ENCODE data around the gene TMEM134. TPM values are rescaled to one million over a fixed set of nuclear protein-coding genes. Genes with fewer than 3 reads are reported as not detected.
"Not testable (repeated sequence)": the region's sequence is repeated elsewhere in the genome, so short reads cannot be mapped to it uniquely, and the experiment has no call there.

TMEM134 gene
- total RNA-seq, 2 experiments from 2014 or later = 26.8 to 76.9 TPM

DNA sequence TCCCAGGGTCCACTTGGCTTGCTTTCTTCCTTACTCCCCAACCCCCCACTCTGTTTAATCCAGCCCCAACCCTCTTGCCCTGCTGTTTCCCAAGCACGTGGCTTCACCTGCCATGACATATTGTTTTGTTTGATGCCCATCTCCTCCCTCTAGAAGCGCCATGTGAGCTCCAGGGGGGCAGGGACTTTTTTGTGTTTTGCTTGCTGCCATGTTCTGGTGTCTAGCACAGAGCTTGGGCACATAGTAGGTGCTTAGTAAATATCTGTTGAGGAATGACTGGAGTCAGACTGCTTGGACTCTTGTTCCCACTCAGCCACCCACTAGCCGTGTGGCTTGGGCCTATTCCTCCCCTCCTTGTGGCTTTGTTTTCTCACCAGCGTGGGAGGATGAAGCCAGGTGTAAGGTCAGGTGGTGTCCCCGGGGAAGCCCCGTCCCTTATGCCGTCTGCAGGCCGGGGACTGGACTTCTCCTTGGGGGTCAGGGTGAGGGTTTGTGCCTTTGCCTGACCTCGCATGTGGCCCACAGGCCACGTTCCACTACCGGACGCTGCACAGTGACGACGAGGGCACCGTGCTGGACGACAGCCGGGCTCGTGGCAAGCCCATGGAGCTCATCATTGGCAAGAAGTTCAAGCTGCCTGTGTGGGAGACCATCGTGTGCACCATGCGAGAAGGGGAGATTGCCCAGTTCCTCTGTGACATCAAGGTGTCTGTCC is 17.6 kb upstream of the TMEM134 start:
- Histone ChIP-seq H3K36me3 (ENCODE audit: insufficient read depth, low read length) (peaks cover 44% of the 10 kb centered on the region), H3K4me2 (ENCODE audit: low read length) (peak overlapping the region; percentile 95), H4K20me1 (ENCODE audit: insufficient read depth, low read length) (no peaks in the 10 kb centered on the region), H3K79me2 (ENCODE audit: insufficient read depth, low read depth, low read length) (peaks cover 28% of the 10 kb centered on the region; the same call in 1 of the 2 replicates), H3K9me2 (ENCODE audit: insufficient read depth, low read length) (no peaks in the 10 kb centered on the region), H3K4me1 (ENCODE audit: insufficient read depth, low read length, poor library complexity, severe bottlenecking) (peaks cover 44% of the 10 kb centered on the region), H3K27ac (ENCODE audit: low read depth, low read length, poor library complexity, severe bottlenecking) (peak overlapping the region; percentile 87), H3K9me3 (ENCODE audit: low read length) (no peaks in the 10 kb centered on the region), H2AFZ (ENCODE audit: low read length) (no peak overlapping the region), H3K4me3 (ENCODE audit: low read depth, low read length, poor library complexity, severe bottlenecking) (peak overlapping the region; percentile 18)
- no TSS peak for BruUV-seq (replicated peaks)
- intact Hi-C loops (cut with micrococcal nuclease; ENCODE audit: unreplicated experiment) = no loop called here
- no peak for TF ChIP-seq EZH2phosphoT487 (IDR thresholded peaks at IDR 0.05; ENCODE audit: borderline replicate concordance, low read depth, low read length)
- no peak for TF ChIP-seq CTCF (conservative IDR thresholded peaks at IDR 0.05; ENCODE audit: low read length)
- DNase-seq (ENCODE audit: low spot score) = no peak
- POLR2A ChIA-PET = interaction anchor here (0.6 to 1.8 kb wide), 8 partner anchors 12 to 112 kb away, joined by 3 to 5 read pairs (median 3); no protein-coding TSS in a partner anchor
- CTCF ChIA-PET (ENCODE audit: unreplicated experiment) = no interaction called here

GRCh38 chr11:67485873-67486361 is 16.9 kb upstream of the TMEM134 start:
- intact Hi-C loops (cut with micrococcal nuclease; ENCODE audit: unreplicated experiment) = loop anchor here (2.0 kb wide), 2 partner anchors 21 to 43 kb away; partner anchors contain the start of gene CORO1B
- H3K9me2 ChIP-seq (ENCODE audit: insufficient read depth, low read length); H2AFZ ChIP-seq (ENCODE audit: low read length); BruUV-seq (replicated peaks); CTCF ChIA-PET (ENCODE audit: unreplicated experiment); H4K20me1 ChIP-seq (ENCODE audit: insufficient read depth, low read length); H3K9me3 ChIP-seq (ENCODE audit: low read length): not testable (repeated sequence)
- peaks cover 44% of the 10 kb centered on the region for H3K4me1 ChIP-seq (ENCODE audit: insufficient read depth, low read length, poor library complexity, severe bottlenecking)
- H3K4me3 ChIP-seq (ENCODE audit: low read depth, low read length, poor library complexity, severe bottlenecking) = peak overlapping the region; percentile 71
- peak; percentile 93 for DNase-seq (ENCODE audit: low spot score)
- H3K4me2 ChIP-seq (ENCODE audit: low read length) = peak overlapping the region; percentile 95
- peaks cover 38% of the 10 kb centered on the region for H3K36me3 ChIP-seq (ENCODE audit: insufficient read depth, low read length)
- H3K79me2 ChIP-seq (ENCODE audit: insufficient read depth, low read depth, low read length) = peaks cover 28% of the 10 kb centered on the region; the same call in 1 of the 2 replicates
- POLR2A ChIA-PET = interaction anchor here (0.6 to 1.8 kb wide), 11 partner anchors 13 to 214 kb away, joined by 3 to 5 read pairs (median 3); partner anchors contain the start of gene PPP1CA
- H3K27ac ChIP-seq (ENCODE audit: low read depth, low read length, poor library complexity, severe bottlenecking) = peak overlapping the region; percentile 87

- POLR2A ChIA-PET = interaction anchor here (0.5 to 1.8 kb wide), 12 partner anchors 14 to 781 kb away, joined by 3 to 7 read pairs (median 4); partner anchors contain the start of genes CABP4, CORO1B, PPP1CA and TBC1D10C
- no TSS peak for BruUV-seq (replicated peaks)
- intact Hi-C loops (cut with micrococcal nuclease; ENCODE audit: unreplicated experiment) = loop anchor here (1.0 to 5.0 kb wide), 5 partner anchors 22 to 133 kb away; partner anchors contain the start of genes CORO1B, POLD4 and RAD9A
- TF ChIP-seq EZH2phosphoT487 (IDR thresholded peaks at IDR 0.05; ENCODE audit: borderline replicate concordance, low read depth, low read length) (no peak), CTCF (conservative IDR thresholded peaks at IDR 0.05; ENCODE audit: low read length) (peak; percentile 55)
- Histone ChIP-seq H3K4me1 (ENCODE audit: insufficient read depth, low read length, poor library complexity, severe bottlenecking) (peaks cover 44% of the 10 kb centered on the region), H3K4me3 (ENCODE audit: low read depth, low read length, poor library complexity, severe bottlenecking) (peak overlapping the region; percentile 71), H4K20me1 (ENCODE audit: insufficient read depth, low read length) (no peaks in the 10 kb centered on the region), H3K79me2 (ENCODE audit: insufficient read depth, low read depth, low read length) (peaks cover 28% of the 10 kb centered on the region; the same call in 1 of the 2 replicates), H3K9me2 (ENCODE audit: insufficient read depth, low read length) (no peaks in the 10 kb centered on the region), H3K27ac (ENCODE audit: low read depth, low read length, poor library complexity, severe bottlenecking) (peak overlapping the region; percentile 87), H3K36me3 (ENCODE audit: insufficient read depth, low read length) (peaks cover 28% of the 10 kb centered on the region), H3K9me3 (ENCODE audit: low read length) (no peaks in the 10 kb centered on the region), H2AFZ (ENCODE audit: low read length) (no peak overlapping the region; the same call in 1 of the 2 replicates), H3K4me2 (ENCODE audit: low read length) (peak overlapping the region; percentile 95)
- CTCF ChIA-PET (ENCODE audit: unreplicated experiment) = interaction anchor here (1.4 kb wide), 1 partner anchor 45 kb away, joined by 3 read pairs; no protein-coding TSS in a partner anchor
- DNase-seq (ENCODE audit: low spot score) = peak; percentile 85
Measured at GRCh38 chr11:67484847-67485311, 15.8 kb upstream of the TMEM134 start.

All from OCI-LY7 (cell line).